ENCODE results near the gene CEP85. TPM values are rescaled to one million over a fixed set of nuclear protein-coding genes. Genes with fewer than 3 reads are reported as not detected.
A peak's percentile ranks its signal among the peaks of the same experiment; 100 is the strongest.

The CEP85 gene
- total RNA-seq, 3 donors from 2014 or later: 4.8 to 11.7 (median 7.5) TPM

- no peaks in the 10 kb centered on the region for H3K36me3 ChIP-seq
- no peak for DNase-seq (ENCODE audit: low spot score in 2 of 2)
- H3K4me3 ChIP-seq: no peak overlapping the region
- intact Hi-C loops (cut with DNase I; ENCODE audit: low total_unique reads): no loop called here
- TF ChIP-seq POLR2AphosphoS5 (IDR thresholded peaks at IDR 0.05): no peak
- no peak for TF ChIP-seq POLR2A (IDR thresholded peaks at IDR 0.05)
- TF ChIP-seq CTCF (IDR thresholded peaks at IDR 0.05): no peak
- no peaks in the 10 kb centered on the region for H3K4me1 ChIP-seq
- no peaks in the 10 kb centered on the region for H3K9me3 ChIP-seq
- no peaks in the 10 kb centered on the region for H3K27me3 ChIP-seq
- no peak overlapping the region for H3K27ac ChIP-seq
Observed at GRCh38 chr1:26314501-26314900, 80.5 kb downstream of the CEP85 start.

- intact Hi-C loops (cut with DNase I; ENCODE audit: low total_unique reads): no loop called here
- no peak for DNase-seq (ENCODE audit: low spot score in 2 of 2)
- Histone ChIP-seq H3K27ac (no peak overlapping the region), H3K4me3 (no peak overlapping the region), H3K4me1 (peaks cover 0 to under 1% of the 10 kb centered on the region in 2 donors), H3K36me3 (no peaks in the 10 kb centered on the region), H3K27me3 (no peaks in the 10 kb centered on the region), H3K9me3 (no peaks in the 10 kb centered on the region)
- TF ChIP-seq POLR2AphosphoS5 (IDR thresholded peaks at IDR 0.05) (no peak), POLR2A (IDR thresholded peaks at IDR 0.05) (no peak), CTCF (IDR thresholded peaks at IDR 0.05) (no peak)
Observed at GRCh38 chr1:26315874-26316850, 82.2 kb downstream of the CEP85 start.

GRCh38 chr1:26317146-26317545 is 83.1 kb downstream of the CEP85 start:
- intact Hi-C loops (cut with DNase I; ENCODE audit: low total_unique reads): no loop called here

GRCh38 chr1:26317612-26318337 is 83.8 kb downstream of the CEP85 start, which contains the start of gene CD52:
Gene CD52 (plus strand): TSS chr1:26317958. CDS start chr1:26318018, 60 bp downstream.
- Histone ChIP-seq H3K4me3 (peak within 1 kb of the TSS in 2 of 3 donors; percentile 13 to 22), H3K27ac (no peak within 1 kb of the TSS), H3K9me3 (no peaks in the 10 kb centered on the region), H3K27me3 (no peaks in the 10 kb centered on the region), H3K36me3 (no peaks in the 10 kb centered on the region), H3K4me1 (peaks cover 0 to 4% of the 10 kb centered on the region in 2 donors)
- intact Hi-C loops (cut with DNase I; ENCODE audit: low total_unique reads): no loop called here
- no peak for TF ChIP-seq POLR2AphosphoS5 (IDR thresholded peaks at IDR 0.05)
- no peak for DNase-seq (ENCODE audit: low spot score in 2 of 2)

More at GRCh38 chr1:26317146-26317545, 83.1 kb downstream of the CEP85 start:
- Histone ChIP-seq H3K36me3 (no peaks in the 10 kb centered on the region), H3K9me3 (no peaks in the 10 kb centered on the region), H3K27ac (no peak overlapping the region), H3K4me3 (no peak overlapping the region), H3K4me1 (peaks cover 0 to 4% of the 10 kb centered on the region in 2 donors), H3K27me3 (no peaks in the 10 kb centered on the region)
- no peak for DNase-seq (ENCODE audit: low spot score in 2 of 2)
- TF ChIP-seq CTCF (IDR thresholded peaks at IDR 0.05) (no peak), POLR2AphosphoS5 (IDR thresholded peaks at IDR 0.05) (no peak), POLR2A (IDR thresholded peaks at IDR 0.05) (no peak)

GRCh38 chr1:26318338-26319064 is 84.5 kb downstream of the CEP85 start:
- no peak for DNase-seq (ENCODE audit: low spot score in 2 of 2)
- no peaks in the 10 kb centered on the region for H3K27me3 ChIP-seq
- TF ChIP-seq CTCF (IDR thresholded peaks at IDR 0.05): no peak
- no peak for TF ChIP-seq POLR2AphosphoS5 (IDR thresholded peaks at IDR 0.05)
- TF ChIP-seq POLR2A (IDR thresholded peaks at IDR 0.05): no peak
- H3K36me3 ChIP-seq: no peaks in the 10 kb centered on the region
- H3K4me3 ChIP-seq: peak overlapping the region in 2 of 3 donors; percentile 13 to 22
- H3K9me3 ChIP-seq: no peaks in the 10 kb centered on the region
- H3K4me1 ChIP-seq: peaks cover 0 to 4% of the 10 kb centered on the region in 2 donors
- H3K27ac ChIP-seq: no peak overlapping the region
- intact Hi-C loops (cut with DNase I; ENCODE audit: low total_unique reads): no loop called here
